ENCODE measurements around the gene HBG1. TPM values are rescaled to one million over a fixed set of nuclear protein-coding genes. Genes with fewer than 3 reads are reported as not detected.

Gene HBG1
- total RNA-seq, 6 donors from 2014 or later = 2.9 to 4.6 TPM; not detected in 4

DNA sequence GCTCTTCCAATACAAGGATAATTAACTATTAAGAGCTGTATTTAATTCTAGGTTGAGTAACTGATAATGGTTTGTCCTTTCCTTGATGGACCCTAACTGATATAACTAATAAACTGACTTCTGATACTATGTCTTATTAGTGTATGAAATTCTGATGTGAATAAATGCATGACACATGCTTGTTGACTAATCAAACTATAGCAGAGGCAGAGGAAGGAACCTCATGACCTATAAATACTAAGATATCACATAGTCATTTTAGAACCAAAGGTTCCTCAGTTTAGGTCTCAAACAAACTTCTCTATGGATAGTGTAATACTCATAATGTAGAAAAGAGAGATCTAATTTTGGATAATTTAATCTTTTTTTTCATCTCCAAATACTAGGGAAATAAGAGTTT is 10.6 kb downstream of the HBG1 start:
- TF ChIP-seq EP300 (IDR thresholded peaks at IDR 0.05) (no peak), POLR2A (IDR thresholded peaks at IDR 0.05) (no peak), POLR2AphosphoS5 (IDR thresholded peaks at IDR 0.05) (no peak)
- TF ChIP-seq, protein P1, sequence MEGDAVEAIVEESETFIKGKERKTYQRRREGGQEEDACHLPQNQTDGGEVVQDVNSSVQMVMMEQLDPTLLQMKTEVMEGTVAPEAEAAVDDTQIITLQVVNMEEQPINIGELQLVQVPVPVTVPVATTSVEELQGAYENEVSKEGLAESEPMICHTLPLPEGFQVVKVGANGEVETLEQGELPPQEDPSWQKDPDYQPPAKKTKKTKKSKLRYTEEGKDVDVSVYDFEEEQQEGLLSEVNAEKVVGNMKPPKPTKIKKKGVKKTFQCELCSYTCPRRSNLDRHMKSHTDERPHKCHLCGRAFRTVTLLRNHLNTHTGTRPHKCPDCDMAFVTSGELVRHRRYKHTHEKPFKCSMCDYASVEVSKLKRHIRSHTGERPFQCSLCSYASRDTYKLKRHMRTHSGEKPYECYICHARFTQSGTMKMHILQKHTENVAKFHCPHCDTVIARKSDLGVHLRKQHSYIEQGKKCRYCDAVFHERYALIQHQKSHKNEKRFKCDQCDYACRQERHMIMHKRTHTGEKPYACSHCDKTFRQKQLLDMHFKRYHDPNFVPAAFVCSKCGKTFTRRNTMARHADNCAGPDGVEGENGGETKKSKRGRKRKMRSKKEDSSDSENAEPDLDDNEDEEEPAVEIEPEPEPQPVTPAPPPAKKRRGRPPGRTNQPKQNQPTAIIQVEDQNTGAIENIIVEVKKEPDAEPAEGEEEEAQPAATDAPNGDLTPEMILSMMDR (IDR thresholded peaks at IDR 0.05) = no peak
- H3K9me3 ChIP-seq = no peaks in the 10 kb centered on the region
- no peaks in the 10 kb centered on the region for H3K27me3 ChIP-seq
- H3K4me3 ChIP-seq = no peak overlapping the region
- DNase-seq (no peak), ATAC-seq (ENCODE audit: low FRiP score in 2 of 2) (no peak)
- no peak overlapping the region for H3K27ac ChIP-seq
- H3K36me3 ChIP-seq = no peaks in the 10 kb centered on the region
- no peaks in the 10 kb centered on the region for H3K4me1 ChIP-seq

GRCh38 chr11:5238486-5238885 is 11.2 kb downstream of the HBG1 start:
- DNase-seq = no peak
- no peak for TF ChIP-seq POLR2A (IDR thresholded peaks at IDR 0.05)
- TF ChIP-seq POLR2AphosphoS5 (IDR thresholded peaks at IDR 0.05) = no peak
- TF ChIP-seq, protein P1 (IDR thresholded peaks at IDR 0.05) = no peak
- no peak for TF ChIP-seq EP300 (IDR thresholded peaks at IDR 0.05)
- no peak overlapping the region for H3K27ac ChIP-seq
- no peak for ATAC-seq (ENCODE audit: low FRiP score in 2 of 2)
- H3K4me3 ChIP-seq = no peak overlapping the region
- H3K36me3 ChIP-seq = no peaks in the 10 kb centered on the region
- no peaks in the 10 kb centered on the region for H3K27me3 ChIP-seq
- 49 to 62% methylated on average over 2 of the region's 2 CpGs for WGBS, 2 donors
- no peaks in the 10 kb centered on the region for H3K4me1 ChIP-seq
- H3K9me3 ChIP-seq = no peaks in the 10 kb centered on the region

GRCh38 chr11:5237420-5237819 is 12.2 kb downstream of the HBG1 start:
- no peak for ATAC-seq (ENCODE audit: low FRiP score in 2 of 2)
- WGBS, 2 donors = 43 to 90% methylated on average over 2 of the region's 2 CpGs

DNA sequence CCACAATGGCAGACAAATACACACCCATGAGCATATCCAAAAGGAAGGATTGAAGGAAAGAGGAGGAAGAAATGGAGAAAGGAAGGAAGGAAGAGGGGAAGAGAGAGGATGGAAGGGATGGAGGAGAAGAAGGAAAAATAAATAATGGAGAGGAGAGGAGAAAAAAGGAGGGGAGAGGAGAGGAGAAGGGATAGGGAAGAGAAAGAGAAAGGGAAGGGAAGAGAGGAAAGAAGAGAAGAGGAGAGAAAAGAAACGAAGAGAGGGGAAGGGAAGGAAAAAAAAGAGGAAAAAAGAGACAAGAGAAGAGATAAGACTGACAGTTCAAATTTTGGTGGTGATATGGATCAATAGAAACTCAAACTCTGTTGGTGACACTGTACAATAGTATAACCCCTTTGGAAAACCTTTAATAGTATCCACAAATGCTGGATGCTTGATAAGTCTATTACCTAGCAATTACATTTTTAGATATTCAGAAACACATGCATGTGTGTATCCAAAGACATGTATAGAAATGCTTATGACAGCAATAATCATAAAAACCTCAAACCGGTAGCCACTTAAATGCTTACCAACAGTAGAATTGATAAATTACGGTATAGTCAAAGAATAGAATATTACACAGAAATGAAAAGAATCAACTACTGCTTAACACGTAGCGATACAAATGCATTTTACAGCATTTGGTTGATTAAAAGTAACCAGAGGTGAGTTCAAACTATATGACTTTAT is 14.1 kb downstream of the HBG1 start:
- 87 to 89% methylated on average over 5 of the region's 5 CpGs for WGBS, 2 donors
- Histone ChIP-seq H3K27ac (no peak overlapping the region), H3K9me3 (no peaks in the 10 kb centered on the region), H3K4me3 (no peak overlapping the region), H3K36me3 (no peaks in the 10 kb centered on the region), H3K4me1 (no peaks in the 10 kb centered on the region), H3K27me3 (no peaks in the 10 kb centered on the region)
- no peak for DNase-seq
- no peak for ATAC-seq (ENCODE audit: low FRiP score in 2 of 2)
- TF ChIP-seq POLR2A (IDR thresholded peaks at IDR 0.05) (no peak), POLR2AphosphoS5 (IDR thresholded peaks at IDR 0.05) (no peak), EP300 (IDR thresholded peaks at IDR 0.05) (no peak)
- TF ChIP-seq, protein P1 (IDR thresholded peaks at IDR 0.05) = no peak

More at GRCh38 chr11:5237420-5237819, 12.2 kb downstream of the HBG1 start:
- no peaks in the 10 kb centered on the region for H3K4me1 ChIP-seq
- no peaks in the 10 kb centered on the region for H3K9me3 ChIP-seq
- no peak overlapping the region for H3K27ac ChIP-seq
- no peak overlapping the region for H3K4me3 ChIP-seq
- TF ChIP-seq EP300 (IDR thresholded peaks at IDR 0.05) (no peak), POLR2AphosphoS5 (IDR thresholded peaks at IDR 0.05) (no peak), POLR2A (IDR thresholded peaks at IDR 0.05) (no peak)
- TF ChIP-seq, protein P1 (IDR thresholded peaks at IDR 0.05) = no peak
- H3K36me3 ChIP-seq = no peaks in the 10 kb centered on the region
- no peak for DNase-seq
- H3K27me3 ChIP-seq = no peaks in the 10 kb centered on the region

- no peaks in the 10 kb centered on the region for H3K9me3 ChIP-seq
- no peak for ATAC-seq (ENCODE audit: low FRiP score in 2 of 2)
Measured at GRCh38 chr11:5234381-5234834, 15.2 kb downstream of the HBG1 start, which contains the start of gene HBD. TSS of gene HBD (minus strand) at chr11:5234483. CDS start at chr11:5234433, 50 bp downstream.

More at GRCh38 chr11:5234381-5234834, 15.2 kb downstream of the HBG1 start, which contains the start of gene HBD:
- no peak within 1 kb of the TSS for H3K27ac ChIP-seq
- H3K4me3 ChIP-seq = no peak within 1 kb of the TSS
- H3K4me1 ChIP-seq = no peaks in the 10 kb centered on the region
- WGBS, 2 donors = 22 to 39% methylated on average over 2 of the region's 2 CpGs
- DNase-seq = no peak
- TF ChIP-seq, protein P1 (IDR thresholded peaks at IDR 0.05) = no peak
- TF ChIP-seq POLR2A (IDR thresholded peaks at IDR 0.05) (no peak), POLR2AphosphoS5 (IDR thresholded peaks at IDR 0.05) (no peak), EP300 (IDR thresholded peaks at IDR 0.05) (no peak)
- no peaks in the 10 kb centered on the region for H3K36me3 ChIP-seq
- no peaks in the 10 kb centered on the region for H3K27me3 ChIP-seq
